Ectodermal cell (in vitro differentiated cells): ENCODE results near the gene CHMP4B.

Experiments
- H3K27ac ChIP-seq: 2 replicates; pipeline ENCODE4 v1.7.0; 2013; ENCODE audit warnings: mild to moderate bottlenecking, low read depth, low read length; ENCODE audit not compliant: insufficient read depth, poor library complexity, severe bottlenecking
- H3K27me3 ChIP-seq: 2 replicates; pipeline ENCODE4 v1.7.0; 2013; ENCODE audit warnings: mild to moderate bottlenecking, low read length; ENCODE audit not compliant: insufficient read depth, control insufficient read depth, poor library complexity, severe bottlenecking
- H3K36me3 ChIP-seq: one replicate; pipeline ENCODE4 v1.7.0; 2013; ENCODE audit warnings: low read length; ENCODE audit not compliant: control insufficient read depth, insufficient read depth
- H3K4me1 ChIP-seq: one replicate; pipeline ENCODE4 v1.7.0; 2013; ENCODE audit warnings: low read length; ENCODE audit not compliant: control insufficient read depth, insufficient read depth
- H3K4me3 ChIP-seq: 2 replicates; pipeline ENCODE4 v1.7.0; 2013; ENCODE audit warnings: low read depth, low read length, control low read depth; ENCODE audit not compliant: insufficient read depth
- H3K9me3 ChIP-seq: 2 replicates; pipeline ENCODE4 v1.7.0; 2013; ENCODE audit warnings: mild to moderate bottlenecking, low read length, moderate library complexity; ENCODE audit not compliant: control insufficient read depth
- WGBS, 2 experiments: methylation state at CpG; one replicate each; pipeline ENCODE4 v1.1.7; 2013; ENCODE audit warnings: missing lambda C conversion rate in 2 of 2; 5-methylcytosine and 5-hydroxymethylcytosine counted together

Gene CHMP4B

GRCh38 chr20:33859157-33859695, 48.1 kb downstream of the CHMP4B start:
- Histone ChIP-seq H3K27me3 (no peaks in the 10 kb centered on the region), H3K4me3 (no peak overlapping the region), H3K9me3 (no peaks in the 10 kb centered on the region), H3K36me3 (no peaks in the 10 kb centered on the region), H3K27ac (no peak overlapping the region), H3K4me1 (no peaks in the 10 kb centered on the region)
- WGBS, 2 experiments: 88% methylated on average over 12 of the region's 12 CpGs

GRCh38 chr20:33859751-33860150, 48.6 kb downstream of the CHMP4B start:
- no peaks in the 10 kb centered on the region for H3K4me1 ChIP-seq
- no peaks in the 10 kb centered on the region for H3K9me3 ChIP-seq
- WGBS, 2 experiments: 89 to 90% methylated on average over 3 of the region's 3 CpGs
- no peak overlapping the region for H3K4me3 ChIP-seq
- no peaks in the 10 kb centered on the region for H3K36me3 ChIP-seq
- no peaks in the 10 kb centered on the region for H3K27me3 ChIP-seq
- no peak overlapping the region for H3K27ac ChIP-seq

- Histone ChIP-seq H3K9me3 (no peaks in the 10 kb centered on the region), H3K4me3 (no peak overlapping the region), H3K36me3 (no peaks in the 10 kb centered on the region), H3K27ac (no peak overlapping the region), H3K4me1 (no peaks in the 10 kb centered on the region), H3K27me3 (no peaks in the 10 kb centered on the region)
- 90 to 92% methylated on average over 9 of the region's 9 CpGs for WGBS, 2 experiments
These were observed 50.3 kb downstream of the CHMP4B start for GRCh38 chr20:33861458-33861857.

- H3K9me3 ChIP-seq: no peaks in the 10 kb centered on the region
- H3K4me1 ChIP-seq: no peaks in the 10 kb centered on the region
- WGBS, 2 experiments: 37 to 38% methylated on average over 26 to 32 of the region's 32 CpGs
- no peak overlapping the region for H3K27ac ChIP-seq
- no peaks in the 10 kb centered on the region for H3K27me3 ChIP-seq
- no peak overlapping the region for H3K4me3 ChIP-seq
- H3K36me3 ChIP-seq: no peaks in the 10 kb centered on the region
These were observed 51.7 kb downstream of the CHMP4B start for GRCh38 chr20:33862709-33863403.

- WGBS, 2 experiments: 93 to 95% methylated on average over 7 of the region's 7 CpGs
- H3K4me3 ChIP-seq: no peak overlapping the region
- no peak overlapping the region for H3K27ac ChIP-seq
- H3K9me3 ChIP-seq: no peaks in the 10 kb centered on the region
- no peaks in the 10 kb centered on the region for H3K4me1 ChIP-seq
- H3K27me3 ChIP-seq: no peaks in the 10 kb centered on the region
- H3K36me3 ChIP-seq: no peaks in the 10 kb centered on the region
These were observed 52.5 kb downstream of the CHMP4B start for GRCh38 chr20:33863440-33864323.

- Histone ChIP-seq H3K36me3 (no peaks in the 10 kb centered on the region), H3K4me1 (no peaks in the 10 kb centered on the region), H3K9me3 (no peaks in the 10 kb centered on the region), H3K4me3 (no peak overlapping the region), H3K27me3 (no peaks in the 10 kb centered on the region), H3K27ac (no peak overlapping the region)
- 93 to 94% methylated on average over 15 of the region's 15 CpGs for WGBS, 2 experiments
These were observed 53.3 kb downstream of the CHMP4B start for GRCh38 chr20:33864324-33864963.

GRCh38 chr20:33865761-33866370, 54.7 kb downstream of the CHMP4B start:
- H3K27me3 ChIP-seq: no peaks in the 10 kb centered on the region
- no peak overlapping the region for H3K4me3 ChIP-seq
- no peak overlapping the region for H3K27ac ChIP-seq
- WGBS, 2 experiments: 88 to 90% methylated on average over 13 of the region's 13 CpGs
- no peaks in the 10 kb centered on the region for H3K36me3 ChIP-seq
- no peaks in the 10 kb centered on the region for H3K9me3 ChIP-seq
- no peaks in the 10 kb centered on the region for H3K4me1 ChIP-seq

- Histone ChIP-seq H3K4me1 (no peaks in the 10 kb centered on the region), H3K36me3 (no peaks in the 10 kb centered on the region), H3K27ac (no peak overlapping the region), H3K4me3 (no peak overlapping the region), H3K9me3 (no peaks in the 10 kb centered on the region), H3K27me3 (no peaks in the 10 kb centered on the region)
- WGBS, 2 experiments: 86 to 88% methylated on average over 11 of the region's 11 CpGs
These were observed 55.4 kb downstream of the CHMP4B start for GRCh38 chr20:33866398-33867100.

- Histone ChIP-seq H3K9me3 (no peaks in the 10 kb centered on the region), H3K27ac (no peak overlapping the region)
- WGBS, 2 experiments: 89 to 92% methylated on average over 7 of the region's 7 CpGs
These were observed 56.9 kb downstream of the CHMP4B start for GRCh38 chr20:33868042-33868441.

More at GRCh38 chr20:33868042-33868441, 56.9 kb downstream of the CHMP4B start:
- Histone ChIP-seq H3K4me3 (no peak overlapping the region), H3K36me3 (no peaks in the 10 kb centered on the region), H3K27me3 (no peaks in the 10 kb centered on the region), H3K4me1 (no peaks in the 10 kb centered on the region)
